Measurements from ENCODE around the gene PRDX2. TPM values are rescaled to one million over a fixed set of nuclear protein-coding genes. Genes with fewer than 3 reads are reported as not detected.
"Not testable (repeated sequence)": the region's sequence is repeated elsewhere in the genome, so short reads cannot be mapped to it uniquely, and the experiment has no call there.

PRDX2 gene
- polyA plus RNA-seq, 4 donors: 294 to 388 (median 320) TPM

GRCh38 chr19:12828494-12828893 is 26.9 kb upstream of the PRDX2 start:
- no peak for DNase-seq (ENCODE audit: low read depth in 4 of 4, low spot score in 2 of 4)

GRCh38 chr19:12825254-12826131 is 23.9 kb upstream of the PRDX2 start:
- DNase-seq (ENCODE audit: low read depth in 4 of 4, low spot score in 2 of 4): no peak

GRCh38 chr19:12821761-12822160 is 20.2 kb upstream of the PRDX2 start:
- no peak for DNase-seq (ENCODE audit: low read depth in 4 of 4, low spot score in 2 of 4)

- DNase-seq (ENCODE audit: low read depth in 4 of 4, low spot score in 2 of 4): not testable (repeated sequence)
These were observed 16.2 kb upstream of the PRDX2 start for GRCh38 chr19:12817810-12818209.

- DNase-seq (ENCODE audit: low read depth in 4 of 4, low spot score in 2 of 4): not testable (repeated sequence)
These were observed 15.6 kb upstream of the PRDX2 start for GRCh38 chr19:12817188-12817587.

- no peak for DNase-seq (ENCODE audit: low read depth in 4 of 4, low spot score in 2 of 4)
These were observed 13.5 kb upstream of the PRDX2 start for GRCh38 chr19:12815088-12815487.

DNA sequence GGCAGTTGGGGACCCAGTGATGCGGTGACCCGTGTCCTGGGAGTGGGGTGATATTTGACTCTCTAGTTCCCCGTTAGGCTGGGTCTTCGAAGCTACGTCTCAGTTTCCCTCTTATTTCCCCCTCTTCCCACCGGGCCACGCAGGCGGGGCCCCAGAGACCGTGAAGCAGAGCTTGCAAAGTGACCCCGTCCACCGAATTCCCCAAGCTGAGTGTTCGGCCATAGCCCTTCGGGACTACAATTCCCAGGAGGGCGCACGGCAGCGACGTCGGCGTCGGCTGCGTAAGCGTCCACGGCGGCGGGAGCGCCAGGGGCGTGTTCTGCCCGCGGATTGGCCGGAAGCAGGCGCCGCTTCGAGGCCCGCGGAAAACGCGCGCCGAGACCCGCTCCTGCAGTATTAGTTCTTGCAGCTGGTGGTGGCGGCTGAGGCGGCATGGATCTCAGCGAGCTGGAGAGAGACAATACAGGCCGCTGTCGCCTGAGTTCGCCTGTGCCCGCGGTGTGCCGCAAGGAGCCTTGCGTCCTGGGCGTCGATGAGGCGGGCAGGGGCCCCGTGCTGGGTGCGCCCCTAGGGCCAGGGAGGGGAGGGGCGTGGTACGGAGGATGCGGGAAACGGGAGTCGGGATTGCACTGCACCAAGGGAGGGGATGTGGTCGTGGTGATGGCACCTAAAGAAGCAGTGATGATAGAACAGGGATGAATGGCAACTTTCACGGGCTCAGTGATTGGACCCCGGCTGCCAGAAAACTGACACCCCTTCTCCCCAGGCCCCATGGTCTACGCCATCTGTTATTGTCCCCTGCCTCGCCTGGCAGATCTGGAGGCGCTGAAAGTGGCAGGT is 4.9 kb upstream of the PRDX2 start, which contains the start of gene RNASEH2A:
Gene RNASEH2A, plus strand, starts transcription at position 343 of the 840 bp plus-strand sequence. Its CDS starts 90 bp downstream, at position 433.
- peak in 1 of 4 donors; percentile 83 for DNase-seq (ENCODE audit: low read depth in 4 of 4, low spot score in 2 of 4)

- DNase-seq (ENCODE audit: low read depth in 4 of 4, low spot score in 2 of 4): no peak
These were observed 2.5 kb upstream of the PRDX2 start for GRCh38 chr19:12804051-12804450.

DNA sequence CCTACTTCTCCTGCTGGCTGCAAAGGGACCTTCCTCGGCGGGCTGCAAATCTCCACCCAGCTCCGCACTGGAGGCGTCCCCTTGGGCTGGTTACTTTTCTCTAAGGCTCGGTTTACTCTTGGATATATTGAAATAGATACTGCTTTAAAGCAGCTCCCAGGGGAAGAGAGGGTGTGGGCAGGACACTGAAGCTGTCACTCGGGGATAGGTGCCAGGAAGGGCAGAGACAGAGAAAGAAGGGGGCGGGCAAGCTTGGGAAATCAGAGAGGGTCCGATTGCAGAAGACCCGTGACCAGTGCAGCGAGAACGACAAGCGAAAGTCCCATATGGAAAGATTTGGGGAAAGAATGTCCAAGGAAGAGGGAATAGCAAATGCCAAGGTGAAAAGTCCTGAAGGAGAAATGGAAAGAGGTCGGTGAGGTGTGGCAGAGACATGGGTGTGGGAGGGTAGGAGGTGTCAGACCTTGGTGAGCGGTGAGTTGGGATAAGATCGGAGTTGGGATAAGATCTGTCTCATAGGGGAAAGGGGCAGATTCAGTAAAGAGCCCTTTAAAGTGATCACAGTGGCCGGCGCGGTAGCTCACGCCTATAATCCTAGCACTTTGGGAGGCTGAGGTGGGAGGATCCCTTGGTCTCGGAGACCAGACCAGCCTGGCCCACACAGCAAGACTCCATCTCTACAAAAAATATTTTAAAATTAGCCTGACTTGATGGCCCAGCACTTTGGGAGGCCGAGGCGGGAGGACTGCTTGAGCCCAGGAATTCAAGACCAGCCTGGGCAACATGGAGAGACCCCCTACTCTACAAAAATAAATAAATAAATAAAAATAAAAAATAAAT is 887 bp upstream of the PRDX2 start:
- no peak for DNase-seq (ENCODE audit: low read depth in 4 of 4, low spot score in 2 of 4)

DNA sequence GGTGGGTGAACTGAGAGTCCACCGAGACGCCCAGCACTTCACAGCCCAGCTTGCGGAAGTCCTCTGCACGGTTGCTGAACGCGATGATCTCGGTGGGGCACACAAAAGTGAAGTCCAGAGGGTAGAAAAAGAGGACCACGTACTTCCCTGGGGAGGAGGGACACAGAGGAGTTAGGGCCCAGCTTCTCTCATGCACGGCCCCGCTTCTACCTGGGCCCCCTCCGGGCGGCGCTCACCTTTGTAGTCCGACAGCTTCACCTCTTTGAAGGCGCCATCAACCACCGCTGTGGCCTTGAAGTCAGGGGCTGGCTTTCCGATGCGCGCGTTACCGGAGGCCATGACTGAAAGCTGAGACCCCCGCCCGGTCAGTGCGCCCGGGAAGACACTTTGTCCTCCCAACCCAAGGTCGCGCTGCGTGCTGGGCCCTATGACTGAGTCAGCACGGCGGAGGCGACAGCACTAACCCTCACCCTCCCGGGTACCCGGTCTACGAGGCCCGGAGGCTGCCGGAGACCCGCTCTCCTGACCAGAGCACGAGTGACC is 606 bp downstream of the PRDX2 start:
- DNase-seq (ENCODE audit: low read depth in 4 of 4, low spot score in 2 of 4): no peak

DNA sequence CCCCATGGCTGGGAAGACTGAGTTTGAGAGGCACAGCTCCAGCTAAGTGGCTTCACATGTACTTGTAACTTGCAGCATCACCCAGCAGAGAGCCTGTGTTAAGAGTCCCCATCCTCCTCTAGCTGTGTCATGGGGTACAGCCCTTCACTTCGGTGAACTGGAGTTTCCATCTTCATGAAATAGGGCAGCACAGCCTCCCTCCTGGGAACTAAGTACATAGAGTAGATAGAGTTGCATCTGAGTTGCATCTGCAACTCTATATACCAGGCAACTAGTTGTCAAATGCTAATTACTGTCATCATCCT is 1.2 kb downstream of the PRDX2 start:
- DNase-seq (ENCODE audit: low read depth in 4 of 4, low spot score in 2 of 4): no peak

- DNase-seq (ENCODE audit: low read depth in 4 of 4, low spot score in 2 of 4): no peak
These were observed 1.7 kb downstream of the PRDX2 start for GRCh38 chr19:12799742-12800465.

- DNase-seq (ENCODE audit: low read depth in 4 of 4, low spot score in 2 of 4): not testable (repeated sequence)
These were observed 4.0 kb downstream of the PRDX2 start for GRCh38 chr19:12797607-12798006.

- DNase-seq (ENCODE audit: low read depth in 4 of 4, low spot score in 2 of 4): no peak
These were observed 4.4 kb downstream of the PRDX2 start for GRCh38 chr19:12797141-12797587.

GRCh38 chr19:12796146-12797071 is 5.2 kb downstream of the PRDX2 start:
- DNase-seq (ENCODE audit: low read depth in 4 of 4, low spot score in 2 of 4): no peak

- no peak for DNase-seq (ENCODE audit: low read depth in 4 of 4, low spot score in 2 of 4)
These were observed 6.6 kb downstream of the PRDX2 start for GRCh38 chr19:12794971-12795381.

GRCh38 chr19:12794196-12794941 is 7.2 kb downstream of the PRDX2 start:
- no peak for DNase-seq (ENCODE audit: low read depth in 4 of 4, low spot score in 2 of 4)

Measured in left renal cortex interstitium (tissue), 4 donors.